Loucy (cell line): Measurements from ENCODE around the gene YTHDF1.

Source experiments
- CTCF ChIP-seq: fragments of 200-600 bp; sonication (generic); conservative IDR thresholded peaks from 2 replicates; pipeline ENCODE4 v1.5.1; 2014; ENCODE audit warnings: mild to moderate bottlenecking, antibody characterized with exemption, low read length
- EZH2phosphoT487 ChIP-seq: fragments of 200-600 bp; IDR thresholded peaks from 2 replicates; pipeline ENCODE4 v1.6.1; 2018; ENCODE audit warnings: antibody characterized with exemption, mild to moderate bottlenecking, moderate library complexity, borderline replicate concordance

- TF ChIP-seq CTCF (no peak), EZH2phosphoT487 (no peak)
Measured at GRCh38 chr20:63158845-63159244, 57.1 kb downstream of the YTHDF1 start.
